Adrenal gland (tissue), 12 donors: ENCODE data around the gene SGCB. TPM values are rescaled to one million over a fixed set of nuclear protein-coding genes. Genes with fewer than 3 reads are reported as not detected.

Source experiments
- DNase-seq, 7 donors: peaks; one replicate each; pipeline ENCODE4 v3.0.0-alpha.2; 2019 to 2020
- H3K27ac ChIP-seq, 5 donors: fragments of 200-600 bp; sonication (generic) in 4 of 5; 1 replicate in 3 of 5; 2 replicates in 2 of 5; pipeline versions ENCODE4 v1.5.1 to v1.8.0; 2016 to 2020; ENCODE audit warnings: mild to moderate bottlenecking in 1 of 5
- H3K27me3 ChIP-seq: fragments of 200-600 bp; 2 replicates; pipeline ENCODE4 v1.8.0; 2021
- H3K36me3 ChIP-seq, 2 donors: fragments of 200-600 bp; replicated peaks in 1 of 2; 1 replicate in 1 of 2; 2 replicates in 1 of 2; pipeline versions ENCODE4 v1.5.1 to v1.8.0; 2018 to 2022
- H3K4me1 ChIP-seq, 2 donors: fragments of 200-600 bp; replicated peaks in 1 of 2; 1 replicate in 1 of 2; 2 replicates in 1 of 2; pipeline versions ENCODE4 v1.5.1 to v1.8.0; 2018 to 2021
- H3K4me3 ChIP-seq, 4 donors: fragments of 200-600 bp; sonication (generic) in 3 of 4; one replicate each; pipeline ENCODE4 v1.5.1; 2016 to 2018
- H3K9me3 ChIP-seq, 3 donors: fragments of 200-600 bp; sonication (generic) in 1 of 3; replicated peaks in 1 of 3; 1 replicate in 2 of 3; 2 replicates in 1 of 3; pipeline versions ENCODE4 v1.5.1 to v1.8.0; 2016 to 2021
- POLR2A ChIP-seq, 2 donors: fragments of 450-650 bp; IDR thresholded peaks; one replicate each; pipeline ENCODE4 v1.6.1; 2017; ENCODE audit warnings: antibody characterized with exemption in 2 of 2, mild to moderate bottlenecking in 2 of 2, moderate library complexity in 1 of 2
- WGBS, 4 donors: extraction: QIAGEN DNeasy Blood & Tissue Kit in 2 of 4; methylation state at CpG; one replicate each; pipeline versions ENCODE4 v1.1.5 to v1.1.7; 2013 to 2017; 5-methylcytosine and 5-hydroxymethylcytosine counted together
- intact Hi-C, 2 donors: fragments of 100-400 bp; cut with DNase I; formaldehyde crosslinking; loops; one replicate each; pipeline versions ENCODE4 v1.14.1 to v1.15.0; 2022 to 2023
- polyA plus RNA-seq, 3 donors: library from polyadenylated mRNA; stranded (reverse); fragments of 200-250 nt in 2 of 3; fragments of 350-450 nt in 1 of 3; fragmentation: Illumina TruSeq in 1 of 3; extraction: RNeasy Lipid Tissue Mini Kit (QIAGEN cat#74804) in 1 of 3; gene quantifications; one replicate each; pipeline ENCODE4 v1.2.3, GENCODE V29; 2013 to 2014
- small RNA-seq, 2 donors: library from RNA; depleted of rRNA; stranded (forward); fragments of <200 nt; gene quantifications; one replicate each; pipeline ENCODE3, GENCODE V24; 2016
- total RNA-seq, 9 donors: library from RNA; depleted of rRNA in 4 of 9; stranded (reverse); fragments of >200 nt in 4 of 9; fragments of 120-200 nt in 1 of 9; fragmentation: NEBNext Ultra II Directional in 1 of 9; extraction: Animal tissue kit (Norgen Biotek cat#: 25700) in 1 of 9; gene quantifications; one replicate each; pipeline versions ENCODE4 v1.1.0 to v1.2.4, GENCODE V29; 2013 to 2023
- TF ChIP-seq, protein P1 (sequence below), 6 experiments: fragments of 450-650 bp in 4 of 6; fragments of 200-600 bp in 2 of 6; sonication (generic) in 1 of 6; IDR thresholded peaks; 1 replicate in 5 of 6; 2 replicates in 1 of 6; pipeline versions ENCODE4 v1.5.1 to v1.8.0; 2016 to 2021; ENCODE audit warnings: antibody characterized with exemption in 6 of 6, mild to moderate bottlenecking in 2 of 6, moderate library complexity in 1 of 6
- donor health status: healthy with polysubstance abuse.
- donor health status: Bipolar disorder and iron deficiency.
- donor health status: DM: yes; HTN: yes; CAD: no.
- donor health status: DM: no; HTN: no; CAD: no.
- donor health status: DM: no; HTN: no; CAD: no.
- donor health status: DM: yes; HTN: yes; CAD: no.

Gene SGCB
- total and polyA plus RNA-seq, 12 donors: 7.7 to 55.3 (median 27.1) TPM

GRCh38 chr4:51995647-51996220 lies 42.4 kb downstream of the SGCB start:
- Histone ChIP-seq H3K4me1 (no peaks in the 10 kb centered on the region), H3K9me3 (no peaks in the 10 kb centered on the region), H3K27me3 (no peaks in the 10 kb centered on the region), H3K27ac (no peak overlapping the region), H3K4me3 (no peak overlapping the region), H3K36me3 (no peaks in the 10 kb centered on the region)
- 56 to 71% (median 63%) methylated on average over 20 of the region's 20 CpGs for WGBS, 4 donors
- TF ChIP-seq POLR2A (IDR thresholded peaks at IDR 0.05): no peak
- TF ChIP-seq, protein P1, sequence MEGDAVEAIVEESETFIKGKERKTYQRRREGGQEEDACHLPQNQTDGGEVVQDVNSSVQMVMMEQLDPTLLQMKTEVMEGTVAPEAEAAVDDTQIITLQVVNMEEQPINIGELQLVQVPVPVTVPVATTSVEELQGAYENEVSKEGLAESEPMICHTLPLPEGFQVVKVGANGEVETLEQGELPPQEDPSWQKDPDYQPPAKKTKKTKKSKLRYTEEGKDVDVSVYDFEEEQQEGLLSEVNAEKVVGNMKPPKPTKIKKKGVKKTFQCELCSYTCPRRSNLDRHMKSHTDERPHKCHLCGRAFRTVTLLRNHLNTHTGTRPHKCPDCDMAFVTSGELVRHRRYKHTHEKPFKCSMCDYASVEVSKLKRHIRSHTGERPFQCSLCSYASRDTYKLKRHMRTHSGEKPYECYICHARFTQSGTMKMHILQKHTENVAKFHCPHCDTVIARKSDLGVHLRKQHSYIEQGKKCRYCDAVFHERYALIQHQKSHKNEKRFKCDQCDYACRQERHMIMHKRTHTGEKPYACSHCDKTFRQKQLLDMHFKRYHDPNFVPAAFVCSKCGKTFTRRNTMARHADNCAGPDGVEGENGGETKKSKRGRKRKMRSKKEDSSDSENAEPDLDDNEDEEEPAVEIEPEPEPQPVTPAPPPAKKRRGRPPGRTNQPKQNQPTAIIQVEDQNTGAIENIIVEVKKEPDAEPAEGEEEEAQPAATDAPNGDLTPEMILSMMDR (IDR thresholded peaks at IDR 0.05): no peak
- no peak for DNase-seq
- intact Hi-C loops: no loop called here

Small RNA genes within 50 kb of the gene (small RNA-seq; reads per million reads assigned to genes)
- gene AC104784.1: 0 reads per million in 2 donors

Other genes starting within 250 kb of the SGCB start
- 10 to 100 TPM; 25.0 to 86.2 (median 50.2) TPM for gene DCUN1D4, start 195.1 kb downstream of the SGCB start, total RNA-seq
- 10 to 100 TPM; 33.8 to 55.6 (median 43.5) TPM for gene DCUN1D4, start 195.1 kb downstream of the SGCB start, polyA plus RNA-seq
- gene LRRC66, start 17.9 kb downstream of the SGCB start, total RNA-seq: under 1 TPM in 7 of 9 donors, not detected in 2; 0.14 to 0.67 (median 0.24) TPM
- 1 to 10 TPM in 1 of 3 donors, under 1 TPM in 2; 0.37 to 1.0 (median 0.54) TPM for gene LRRC66, start 17.9 kb downstream of the SGCB start, polyA plus RNA-seq
- gene SPATA18, start 13.0 kb upstream of the SGCB start, total RNA-seq: 10 to 100 TPM in 6 of 9 donors, 1 to 10 TPM in 3; 1.2 to 29.2 (median 15.1) TPM
- 1 to 10 TPM; 2.5 to 5.6 (median 2.5) TPM for gene SPATA18, start 13.0 kb upstream of the SGCB start, polyA plus RNA-seq